ENCODE measurements around the gene AKR1C1.
"Not testable (repeated sequence)": the region's sequence is repeated elsewhere in the genome, so short reads cannot be mapped to it uniquely, and the experiment has no call there.

GRCh38 chr10:5021624-5022290 is 58.5 kb downstream of the AKR1C1 start:
- TF ChIP-seq ZNF713 (CRISPR knock-in tag; IDR thresholded peaks at IDR 0.05); SRF (IDR thresholded peaks at IDR 0.05; ENCODE audit: low read depth, low read length): not testable (repeated sequence)

Measured in HepG2 (cell line).